Activated T-helper 17 cell treated with anti-CD3 and anti-CD28 coated beads, Interleukin-2, amount 50 U/mL, for 72 hours (primary cell): Measurements from ENCODE around the gene TMTC4. TPM values are rescaled to one million over a fixed set of nuclear protein-coding genes. Genes with fewer than 3 reads are reported as not detected.
"Not testable (repeated sequence)": the region's sequence is repeated elsewhere in the genome, so short reads cannot be mapped to it uniquely, and the experiment has no call there.

Source experiments
- ATAC-seq: fragments of 150-1000 bp; cut with Tn5 transposase; replicated peaks from 2 replicates; pipeline ENCODE4 v1.10.0; 2021; ENCODE audit warnings: mild to moderate bottlenecking, moderate library complexity
- H3K27ac Mint-ChIP-seq: one replicate; pipeline ENCODE4 v1.8.0; 2022; ENCODE audit warnings: mixed read lengths
- H3K27me3 Mint-ChIP-seq: one replicate; pipeline ENCODE4 v1.8.0; 2022; ENCODE audit warnings: mixed read lengths
- H3K36me3 Mint-ChIP-seq: one replicate; pipeline ENCODE4 v1.8.0; 2022; ENCODE audit warnings: low read depth, mild to moderate bottlenecking, mixed read lengths
- H3K4me1 Mint-ChIP-seq: one replicate; pipeline ENCODE4 v1.8.0; 2022; ENCODE audit warnings: mixed read lengths
- H3K4me3 Mint-ChIP-seq: one replicate; pipeline ENCODE4 v1.8.0; 2022; ENCODE audit warnings: mild to moderate bottlenecking, mixed read lengths
- H3K9me3 Mint-ChIP-seq: one replicate; pipeline ENCODE4 v1.8.0; 2022; ENCODE audit warnings: mixed read lengths
- total RNA-seq, 2 donors: library from RNA; stranded (reverse); gene quantifications; one replicate each; pipeline ENCODE4 v1.2.3, GENCODE V29; 2022

The TMTC4 gene
- total RNA-seq, 2 donors from 2014 or later = 11.5 to 14.0 TPM

DNA sequence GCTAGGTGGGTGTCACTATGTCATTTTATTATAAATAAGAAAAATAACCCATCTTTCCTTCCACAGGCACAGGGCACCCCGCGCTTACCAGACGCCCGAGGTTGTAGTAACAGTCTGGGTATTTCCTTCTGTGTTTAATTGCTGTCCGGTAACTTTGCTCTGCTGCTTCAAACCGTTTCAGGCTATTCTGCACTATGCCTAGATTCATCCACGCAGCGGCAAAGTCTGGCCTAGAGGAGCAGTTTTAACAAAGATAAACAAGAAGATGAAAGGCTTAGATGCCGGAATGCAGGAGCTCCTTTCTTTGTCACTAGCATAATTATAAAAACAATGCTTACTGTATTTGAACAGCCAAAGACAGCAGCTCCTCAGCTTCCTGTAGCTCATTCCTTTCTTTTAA, 49.1 kb downstream of the TMTC4 start:
- Mint-ChIP-seq H3K9me3 (peaks cover 4% of the 10 kb centered on the region), H3K27me3 (no peaks in the 10 kb centered on the region), H3K4me3 (no peak overlapping the region), H3K27ac (no peak overlapping the region), H3K4me1 (no peaks in the 10 kb centered on the region), H3K36me3 (peaks cover 74% of the 10 kb centered on the region)
- ATAC-seq = no peak

DNA sequence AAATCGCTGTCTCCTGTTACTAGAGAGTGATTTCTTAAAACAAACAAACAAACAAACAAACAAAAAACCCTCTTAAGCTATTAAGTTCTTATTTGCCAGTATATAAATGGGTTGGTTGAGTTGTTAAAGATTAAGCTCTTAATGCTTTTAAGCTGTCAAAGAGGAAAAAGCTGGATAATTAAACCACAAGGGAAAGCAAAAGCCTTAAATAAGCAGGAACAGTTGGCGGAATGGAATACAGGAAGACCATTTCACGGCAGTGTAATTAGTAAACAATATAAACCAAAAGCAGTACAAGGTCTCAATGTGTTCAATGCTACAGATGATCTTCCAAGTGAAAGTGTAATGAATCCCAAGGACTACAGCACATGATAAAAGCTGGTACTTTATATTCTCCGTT, 53.8 kb downstream of the TMTC4 start:
- Mint-ChIP-seq H3K27me3 (no peaks in the 10 kb centered on the region), H3K27ac (no peak overlapping the region), H3K4me3 (no peak overlapping the region), H3K4me1 (no peaks in the 10 kb centered on the region), H3K9me3 (peaks cover 4% of the 10 kb centered on the region), H3K36me3 (peaks cover 33% of the 10 kb centered on the region)
- no peak for ATAC-seq

DNA sequence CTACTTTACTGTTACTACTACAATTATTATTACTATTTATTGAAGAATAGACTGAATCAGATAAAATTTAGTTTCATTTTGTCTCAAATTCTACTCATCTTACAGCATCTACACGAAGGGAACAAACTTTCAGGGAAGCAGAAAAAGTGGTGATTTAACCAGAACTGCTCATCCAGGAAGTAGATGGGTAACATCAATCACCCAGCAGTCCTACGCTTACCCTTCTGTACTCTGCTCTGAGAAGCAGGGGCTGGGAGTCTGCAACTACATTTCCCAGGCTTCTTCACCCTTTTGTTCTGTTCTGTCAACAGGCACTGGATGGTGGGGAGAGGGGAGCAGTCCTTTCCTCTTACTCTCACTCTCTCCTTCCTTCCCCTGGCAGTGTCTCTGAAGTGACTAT, 54.7 kb downstream of the TMTC4 start:
- no peak overlapping the region for H3K4me3 Mint-ChIP-seq
- ATAC-seq = peak; percentile 76

DNA sequence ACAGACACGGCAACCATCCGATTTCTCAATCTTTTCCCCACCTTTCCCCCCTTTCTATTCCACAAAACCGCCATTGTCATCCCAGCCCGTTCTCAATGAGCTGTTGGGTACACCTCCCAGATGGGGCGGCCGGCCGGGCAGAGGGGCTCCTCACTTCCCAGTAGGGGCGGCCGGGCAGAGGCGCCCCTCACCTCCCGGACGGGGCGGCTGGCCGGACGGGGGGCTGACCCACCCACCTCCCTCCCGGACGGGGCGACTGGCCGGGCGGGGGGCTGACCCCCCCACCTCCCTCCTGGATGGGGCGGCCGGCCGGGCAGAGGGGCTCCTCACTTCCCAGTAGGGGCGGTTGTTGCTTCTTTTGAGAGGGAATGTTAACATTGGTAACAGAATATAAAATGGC, 55.7 kb downstream of the TMTC4 start:
- H3K9me3 Mint-ChIP-seq, H3K4me1 Mint-ChIP-seq, H3K27ac Mint-ChIP-seq, H3K27me3 Mint-ChIP-seq, H3K4me3 Mint-ChIP-seq, ATAC-seq: not testable (repeated sequence)
- H3K36me3 Mint-ChIP-seq = peaks cover 14% of the 10 kb centered on the region

More for the DNA sequence above, 54.7 kb downstream of the TMTC4 start:
- no peaks in the 10 kb centered on the region for H3K4me1 Mint-ChIP-seq
- H3K36me3 Mint-ChIP-seq = peaks cover 24% of the 10 kb centered on the region
- H3K27ac Mint-ChIP-seq = no peak overlapping the region
- no peaks in the 10 kb centered on the region for H3K27me3 Mint-ChIP-seq
- H3K9me3 Mint-ChIP-seq = peaks cover 4% of the 10 kb centered on the region

DNA sequence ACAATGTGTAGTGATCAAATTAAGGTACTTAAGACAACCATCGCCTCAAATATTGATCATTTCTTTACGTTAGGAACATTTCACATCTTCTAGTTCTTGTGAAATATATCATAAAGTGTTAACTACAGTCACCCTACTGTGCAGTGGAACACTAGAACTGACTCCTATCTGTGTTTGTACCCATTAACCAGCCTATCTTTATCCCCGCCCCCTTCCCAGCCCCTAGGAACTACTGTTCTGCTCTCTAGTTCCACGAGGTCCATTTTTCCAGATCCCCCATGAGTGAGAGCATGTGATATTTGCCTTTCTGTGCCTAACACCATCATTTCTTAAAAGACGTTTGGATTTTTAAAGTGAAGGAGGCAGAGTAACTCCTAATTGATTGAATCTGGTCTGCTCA, 61.6 kb downstream of the TMTC4 start:
- H3K4me3 Mint-ChIP-seq = no peak overlapping the region
- no peaks in the 10 kb centered on the region for H3K9me3 Mint-ChIP-seq

DNA sequence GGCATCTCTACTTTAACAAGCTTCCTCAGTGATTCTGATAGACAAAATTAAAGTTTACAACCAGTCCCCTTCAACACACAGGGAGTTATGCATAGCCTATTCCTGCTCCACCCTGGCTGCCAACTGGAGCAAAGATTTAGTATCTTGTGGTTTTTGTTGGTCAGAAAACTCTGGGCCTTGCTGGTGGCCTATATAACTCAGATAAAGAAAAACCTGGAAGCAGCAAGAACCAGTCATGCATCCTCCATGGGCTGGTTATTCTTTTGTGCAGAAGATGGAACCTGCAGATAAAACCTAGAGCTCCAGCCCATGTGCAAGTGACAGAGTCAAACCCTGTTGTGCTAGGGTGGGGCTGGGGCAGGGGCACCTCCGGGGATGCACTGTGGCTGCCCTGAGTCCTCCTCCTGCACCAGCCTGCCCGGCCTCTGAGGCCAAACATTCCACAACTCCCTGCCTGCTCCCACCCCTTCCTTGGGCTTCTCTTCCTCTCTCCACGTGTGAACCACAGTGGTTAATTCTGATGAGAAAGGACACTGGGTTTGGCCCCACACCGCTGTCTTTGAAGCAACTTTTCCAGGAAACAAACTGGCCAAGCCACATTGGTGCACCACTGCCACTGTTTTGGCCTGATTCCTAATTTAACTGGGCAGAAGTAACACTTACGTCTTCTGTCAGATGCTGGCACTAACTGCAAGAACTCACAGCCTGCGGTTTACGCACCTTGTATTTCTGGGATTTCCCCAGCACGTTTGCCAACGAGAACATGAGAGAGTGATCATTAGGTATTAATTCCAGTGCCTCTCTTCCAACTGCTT, 62.7 kb downstream of the TMTC4 start:
- ATAC-seq = no peak
- no peak overlapping the region for H3K27ac Mint-ChIP-seq
- peaks cover 37% of the 10 kb centered on the region for H3K36me3 Mint-ChIP-seq
- H3K27me3 Mint-ChIP-seq = no peaks in the 10 kb centered on the region
- H3K9me3 Mint-ChIP-seq = no peaks in the 10 kb centered on the region
- no peak overlapping the region for H3K4me3 Mint-ChIP-seq
- peaks cover 12% of the 10 kb centered on the region for H3K4me1 Mint-ChIP-seq

More for the DNA sequence above, 61.6 kb downstream of the TMTC4 start:
- peaks cover 11% of the 10 kb centered on the region for H3K4me1 Mint-ChIP-seq
- ATAC-seq = no peak
- peaks cover 30% of the 10 kb centered on the region for H3K36me3 Mint-ChIP-seq
- H3K27ac Mint-ChIP-seq = peak overlapping the region; percentile 37
- H3K27me3 Mint-ChIP-seq = no peaks in the 10 kb centered on the region

DNA sequence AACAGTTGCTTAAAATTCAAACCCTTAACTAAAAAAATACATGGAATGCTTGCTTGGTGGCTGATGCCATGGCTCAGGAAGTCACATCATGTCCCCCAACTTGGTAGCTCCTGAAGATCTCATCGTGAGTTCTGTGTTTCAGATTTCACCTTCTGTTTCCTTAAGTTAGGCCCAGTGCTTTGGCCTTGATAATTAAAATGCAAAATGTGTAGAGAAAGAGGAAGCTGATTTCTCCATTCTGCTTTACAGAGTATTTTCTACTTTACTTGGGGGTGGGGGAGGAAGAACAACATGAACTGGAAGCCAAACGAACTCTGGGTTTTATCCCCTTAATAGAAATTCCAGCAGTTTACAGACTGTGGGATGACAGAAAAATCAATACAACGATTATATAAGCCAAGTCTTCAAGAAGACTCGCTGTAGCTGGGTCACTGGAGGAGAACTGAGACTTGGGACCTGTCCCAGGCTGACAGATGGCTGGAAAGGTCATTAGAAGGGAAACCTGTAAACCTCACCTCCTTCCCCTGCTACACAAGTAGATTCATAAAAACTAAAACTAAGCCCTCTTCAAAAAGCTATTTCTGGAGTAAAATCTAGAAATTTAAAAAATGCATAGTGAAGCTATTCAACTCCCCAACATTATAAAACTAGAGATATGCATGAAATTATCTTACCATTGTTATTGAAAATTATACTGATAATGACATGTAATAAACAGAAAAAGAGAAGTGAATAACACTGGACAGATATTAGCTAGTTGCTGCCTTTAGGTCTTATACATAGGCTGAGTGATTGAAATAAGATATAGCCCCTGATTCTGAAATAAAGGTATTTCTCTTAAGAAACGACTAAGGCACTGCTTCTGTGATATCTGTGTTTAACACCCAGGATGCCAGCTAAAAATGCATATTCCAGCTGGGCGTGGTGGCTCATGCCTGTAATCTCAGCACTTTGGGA, 63.9 kb downstream of the TMTC4 start:
- H3K27ac Mint-ChIP-seq = no peak overlapping the region
- no peaks in the 10 kb centered on the region for H3K9me3 Mint-ChIP-seq
- no peaks in the 10 kb centered on the region for H3K27me3 Mint-ChIP-seq
- ATAC-seq = no peak
- H3K4me3 Mint-ChIP-seq = no peak overlapping the region
- peaks cover 12% of the 10 kb centered on the region for H3K4me1 Mint-ChIP-seq
- peaks cover 40% of the 10 kb centered on the region for H3K36me3 Mint-ChIP-seq

DNA sequence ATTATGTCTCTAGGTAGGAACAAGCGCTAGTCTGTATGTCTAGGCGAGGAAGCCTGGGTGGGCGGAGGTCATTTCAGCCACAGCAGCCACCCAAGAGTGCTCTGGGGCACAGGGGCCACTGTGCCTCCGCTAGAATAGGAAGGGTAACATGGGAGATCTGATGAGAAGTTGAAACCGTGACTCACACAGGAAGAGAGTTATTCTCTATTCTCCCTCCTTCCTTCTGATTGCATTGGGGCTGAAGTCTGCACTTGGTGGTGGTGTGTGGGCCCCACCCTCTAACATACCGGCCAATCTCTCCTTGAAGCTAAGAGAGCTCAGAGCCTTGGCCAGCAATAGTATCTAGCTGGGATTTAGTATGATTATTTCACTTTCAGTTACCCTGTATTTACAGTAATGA, 65.7 kb downstream of the TMTC4 start:
- Mint-ChIP-seq H3K4me1 (peaks cover 12% of the 10 kb centered on the region), H3K9me3 (no peaks in the 10 kb centered on the region), H3K4me3 (peak overlapping the region; percentile 23), H3K36me3 (peaks cover 56% of the 10 kb centered on the region), H3K27ac (peak overlapping the region; percentile 80), H3K27me3 (no peaks in the 10 kb centered on the region)
- ATAC-seq = peak; percentile 99

DNA sequence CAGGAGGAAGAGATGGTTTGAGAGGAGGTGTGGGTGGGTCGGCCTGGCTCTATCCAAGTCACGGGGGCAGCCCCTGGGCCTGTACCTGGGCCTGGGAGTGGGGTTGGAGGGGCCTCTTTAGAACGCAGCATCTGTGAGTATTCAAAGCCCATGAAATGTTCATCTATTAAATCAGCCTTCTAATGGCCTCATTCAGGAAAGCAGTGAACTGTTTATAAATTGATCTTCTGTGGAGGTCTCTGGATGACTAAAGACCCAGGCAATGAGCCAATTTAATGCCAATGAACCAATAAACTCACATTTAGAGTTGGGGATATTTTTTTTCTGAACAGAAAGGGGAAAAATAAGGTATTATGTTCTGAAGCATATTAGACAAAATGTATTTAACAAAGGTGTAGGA, 66.1 kb downstream of the TMTC4 start:
- no peaks in the 10 kb centered on the region for H3K27me3 Mint-ChIP-seq
- H3K4me3 Mint-ChIP-seq = peak overlapping the region; percentile 23
- peaks cover 60% of the 10 kb centered on the region for H3K36me3 Mint-ChIP-seq
- peaks cover 12% of the 10 kb centered on the region for H3K4me1 Mint-ChIP-seq
- H3K9me3 Mint-ChIP-seq = no peaks in the 10 kb centered on the region
- ATAC-seq = no peak
- peak overlapping the region; percentile 80 for H3K27ac Mint-ChIP-seq

DNA sequence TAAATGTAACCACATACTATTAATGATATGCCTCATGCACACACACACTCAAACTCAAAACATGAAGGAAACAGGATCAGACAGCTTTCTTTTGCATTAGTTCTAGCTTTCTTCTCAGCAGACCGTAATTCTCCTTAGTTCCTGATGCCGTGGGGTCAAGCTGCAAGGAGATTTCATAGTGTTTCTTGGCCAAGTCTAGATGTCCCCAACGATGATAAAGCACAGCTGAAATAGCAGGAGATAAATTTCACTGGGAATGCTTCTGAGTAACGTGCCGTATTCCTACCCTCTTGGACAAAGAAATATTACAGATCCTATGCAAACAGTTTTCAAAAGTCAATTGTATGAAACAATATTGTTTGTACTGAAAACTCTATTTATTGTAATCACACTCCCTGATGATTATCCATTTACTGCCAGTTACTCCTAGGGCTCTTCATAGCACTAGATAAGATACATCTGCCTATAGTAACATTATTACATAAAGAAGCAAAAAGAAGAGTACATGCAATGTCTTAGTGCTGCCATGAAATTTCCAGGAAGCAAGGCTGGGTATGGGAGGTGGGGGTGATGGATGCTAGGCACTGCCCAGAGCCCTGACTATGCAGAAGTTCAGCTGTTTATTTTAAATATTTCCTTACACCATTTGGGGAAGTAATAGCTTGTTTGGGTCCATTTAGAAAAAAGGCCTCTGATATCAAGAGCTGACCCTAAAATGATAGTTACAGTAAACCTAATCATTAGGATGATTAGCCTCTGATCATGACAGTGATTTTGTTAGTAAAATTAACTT, 69.5 kb downstream of the TMTC4 start:
- no peaks in the 10 kb centered on the region for H3K9me3 Mint-ChIP-seq
- no peaks in the 10 kb centered on the region for H3K27me3 Mint-ChIP-seq
- no peak overlapping the region for H3K4me3 Mint-ChIP-seq
- ATAC-seq = no peak
- peaks cover 12% of the 10 kb centered on the region for H3K4me1 Mint-ChIP-seq
- H3K36me3 Mint-ChIP-seq = peaks cover 31% of the 10 kb centered on the region
- no peak overlapping the region for H3K27ac Mint-ChIP-seq

DNA sequence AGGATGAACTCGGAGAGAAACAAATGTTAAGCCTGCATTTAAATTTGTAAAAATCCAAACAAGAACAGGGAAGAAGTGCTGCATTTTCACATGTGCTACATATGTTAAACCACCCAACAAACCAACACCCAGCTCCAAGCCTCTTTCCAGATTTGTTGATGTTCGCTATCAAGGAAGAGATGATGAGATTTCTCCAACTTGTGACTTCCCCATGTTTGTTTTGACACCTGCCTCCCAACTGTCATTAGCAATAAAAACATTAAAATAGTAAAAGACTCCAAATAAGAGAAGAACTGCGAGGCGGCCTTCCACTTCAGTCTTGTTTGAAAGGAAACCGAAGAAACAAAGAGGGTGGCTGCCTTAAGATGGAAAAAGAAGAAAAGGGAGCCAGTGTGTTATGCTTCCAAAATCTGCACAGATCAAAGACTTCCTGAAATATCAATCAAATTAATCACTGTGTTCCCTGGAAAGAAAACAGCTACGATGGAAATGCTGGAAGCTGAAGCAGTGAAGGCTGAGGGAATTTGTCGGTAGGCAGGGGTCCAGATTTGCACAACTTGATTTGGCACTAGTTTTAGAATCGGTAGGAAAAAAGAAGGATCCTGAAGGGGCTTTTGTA, 72.0 kb downstream of the TMTC4 start:
- Mint-ChIP-seq H3K4me1 (no peaks in the 10 kb centered on the region), H3K4me3 (no peak overlapping the region), H3K9me3 (no peaks in the 10 kb centered on the region), H3K36me3 (peaks cover 27% of the 10 kb centered on the region), H3K27me3 (no peaks in the 10 kb centered on the region), H3K27ac (peak overlapping the region; percentile 11)
- no peak for ATAC-seq

DNA sequence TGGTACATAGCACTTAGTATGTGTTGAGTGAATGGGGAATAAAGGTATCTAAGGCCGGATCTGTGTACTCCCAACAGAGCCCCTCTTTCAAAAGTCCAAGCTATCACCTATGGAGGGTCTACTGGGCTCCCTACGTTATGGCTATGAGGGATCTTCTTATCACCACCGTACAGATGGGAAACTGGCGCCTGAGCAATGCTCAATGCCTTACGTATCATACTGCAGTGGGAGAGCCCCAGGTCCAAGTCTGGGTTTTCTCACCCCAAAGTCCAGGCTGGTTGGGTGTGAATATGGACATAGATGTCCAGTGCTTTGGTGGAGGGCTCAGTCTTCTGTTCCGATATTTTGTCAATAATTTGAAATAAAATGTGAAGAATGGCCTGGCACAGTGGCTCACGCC, 72.9 kb downstream of the TMTC4 start:
- no peaks in the 10 kb centered on the region for H3K4me1 Mint-ChIP-seq

DNA sequence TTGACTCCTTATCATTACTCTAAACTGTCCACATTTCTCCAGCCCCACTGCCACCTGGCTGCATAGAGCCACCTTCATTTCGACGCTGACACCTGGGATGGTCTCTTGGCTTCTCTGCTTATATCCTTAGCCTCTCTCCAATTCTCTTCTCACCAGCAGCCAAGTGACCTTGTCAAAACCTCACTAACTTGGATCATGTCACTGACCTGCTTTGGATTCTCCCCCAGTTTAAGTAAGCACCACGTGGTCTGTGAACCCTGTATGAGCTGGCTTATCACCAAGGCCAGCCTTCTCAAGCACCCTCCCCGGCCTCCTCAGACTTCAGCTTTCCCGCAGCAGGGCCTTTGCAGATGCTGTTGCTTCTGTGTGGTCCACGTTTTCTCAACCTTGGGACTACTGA, 73.7 kb downstream of the TMTC4 start:
- ATAC-seq = no peak
- no peak overlapping the region for H3K27ac Mint-ChIP-seq
- H3K27me3 Mint-ChIP-seq = no peaks in the 10 kb centered on the region
- no peaks in the 10 kb centered on the region for H3K4me1 Mint-ChIP-seq
- H3K4me3 Mint-ChIP-seq = no peak overlapping the region
- peaks cover 23% of the 10 kb centered on the region for H3K36me3 Mint-ChIP-seq
- no peaks in the 10 kb centered on the region for H3K9me3 Mint-ChIP-seq

More for the DNA sequence above, 72.9 kb downstream of the TMTC4 start:
- ATAC-seq = no peak
- no peaks in the 10 kb centered on the region for H3K27me3 Mint-ChIP-seq
- no peaks in the 10 kb centered on the region for H3K9me3 Mint-ChIP-seq
- no peak overlapping the region for H3K27ac Mint-ChIP-seq
- H3K36me3 Mint-ChIP-seq = peaks cover 23% of the 10 kb centered on the region
- H3K4me3 Mint-ChIP-seq = no peak overlapping the region

DNA sequence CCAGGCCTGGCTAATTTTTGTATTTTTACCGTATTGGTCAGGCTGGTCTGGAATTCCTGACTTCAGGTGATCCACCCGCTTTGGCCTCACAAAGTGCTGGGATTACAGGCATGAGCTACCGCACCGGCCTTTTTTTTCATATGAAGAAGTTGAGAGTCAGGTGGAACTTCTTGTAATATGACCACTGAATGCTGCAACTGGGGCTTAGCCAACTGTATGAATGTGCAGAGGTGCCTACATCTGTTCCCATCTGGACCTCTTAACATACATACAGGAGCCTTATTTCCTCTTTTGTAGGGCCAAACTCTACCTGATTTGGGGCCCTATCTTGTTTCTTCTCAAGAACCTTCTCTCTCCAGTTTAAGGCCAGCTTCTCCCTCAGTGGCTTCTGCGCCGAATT, 74.1 kb downstream of the TMTC4 start:
- Mint-ChIP-seq H3K4me3 (no peak overlapping the region), H3K4me1 (no peaks in the 10 kb centered on the region), H3K27me3 (no peaks in the 10 kb centered on the region), H3K36me3 (peaks cover 19% of the 10 kb centered on the region), H3K27ac (no peak overlapping the region), H3K9me3 (no peaks in the 10 kb centered on the region)
- ATAC-seq = no peak
